NCI-H187 (cell line): ENCODE results near the gene CEP135.
"Not testable (repeated sequence)": the region's sequence is repeated elsewhere in the genome, so short reads cannot be mapped to it uniquely, and the experiment has no call there.

ENCODE experiments used
- DNase-seq, 2 experiments: peaks; one replicate each; lab custom pipeline; 2025; lab: John Stamatoyannopoulos, UW

The CEP135 gene

DNA sequence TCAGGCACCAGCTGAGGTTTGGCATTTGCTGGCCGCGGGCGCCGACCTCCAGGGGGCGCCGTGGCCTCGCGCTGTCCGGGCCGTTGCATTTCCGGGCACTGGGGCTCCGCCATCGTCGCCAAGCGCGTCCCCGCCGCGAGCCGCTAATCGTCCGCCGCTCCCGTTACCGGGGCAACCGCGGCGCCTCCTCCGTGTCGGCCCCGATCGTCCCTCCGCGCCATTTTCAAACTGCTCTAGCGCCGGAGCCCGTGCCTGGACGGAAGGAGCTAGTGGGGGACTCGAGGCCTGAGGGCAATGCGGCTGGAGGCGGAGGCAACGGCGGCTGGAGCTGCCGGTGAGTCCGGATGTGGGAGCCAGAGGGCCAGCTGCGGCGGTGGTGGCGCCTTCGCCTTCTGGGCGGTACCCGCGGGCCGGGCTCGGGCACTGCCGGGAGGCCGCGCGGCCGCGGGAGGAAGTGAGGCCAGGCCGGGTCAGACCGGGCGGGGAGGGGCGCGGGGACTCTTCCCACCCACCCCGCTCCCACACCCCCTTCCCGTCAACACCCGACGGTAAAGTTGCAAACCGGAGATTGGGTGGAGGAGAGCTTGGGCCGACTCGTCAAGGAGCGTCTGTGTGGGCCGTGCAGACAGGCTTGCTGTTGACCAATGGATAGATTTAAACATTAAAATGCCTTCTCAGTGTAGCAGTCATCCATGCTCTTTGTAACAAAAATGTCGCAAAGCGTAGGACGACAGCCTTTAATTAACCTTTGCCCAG is at the start of gene CEP135:
Gene CEP135, plus strand, starts transcription at position 220 of the 756 bp plus-strand sequence. CDS start 3,186 bp downstream, outside the sequence.
- DNase-seq, result peak; percentile 94 to 97

GRCh38 chr4:55902677-55903076 is 46.1 kb upstream of the CEP135 start:
- DNase-seq, result no peak

DNA sequence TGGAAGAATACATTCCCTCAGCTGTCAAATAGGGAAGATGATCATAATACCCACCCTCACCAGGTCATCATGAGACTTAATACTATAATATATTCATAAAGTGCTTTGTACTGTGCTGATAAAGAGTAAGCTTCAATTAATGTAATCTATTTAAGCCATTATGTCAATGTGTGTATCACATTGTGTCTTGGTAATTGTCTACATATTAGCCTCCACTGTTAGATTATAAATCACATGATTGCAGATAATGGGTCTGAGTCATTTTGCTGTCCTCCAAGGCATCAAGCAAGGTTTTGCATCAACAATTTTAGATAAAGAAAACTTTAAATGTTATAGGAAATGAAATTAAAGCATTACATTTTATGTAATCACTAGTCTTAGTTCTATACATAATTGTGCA is 45.2 kb upstream of the CEP135 start:
- no peak for DNase-seq

GRCh38 chr4:55904576-55904975 is 44.2 kb upstream of the CEP135 start:
- DNase-seq, result no peak

DNA sequence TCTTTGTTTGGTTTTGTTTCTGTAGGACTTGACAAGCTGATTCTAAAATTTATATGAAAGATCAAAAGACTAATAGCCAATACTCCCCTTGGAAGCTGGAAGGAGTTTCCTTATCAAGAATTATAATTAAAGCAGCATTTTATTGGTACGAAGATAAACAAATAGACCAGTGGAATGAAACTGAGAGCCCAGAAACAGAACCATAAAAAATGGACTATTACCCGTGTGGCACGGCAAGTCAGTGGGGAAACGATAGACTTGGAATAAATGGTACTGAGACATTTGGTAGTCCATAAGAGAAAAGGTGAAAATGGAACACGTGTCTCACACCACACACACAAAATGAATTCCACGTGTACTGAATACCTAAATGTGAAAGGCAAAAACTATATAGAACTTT is 42.4 kb upstream of the CEP135 start:
- no peak for DNase-seq

GRCh38 chr4:55906989-55907388 is 41.8 kb upstream of the CEP135 start:
- DNase-seq, result no peak

DNA sequence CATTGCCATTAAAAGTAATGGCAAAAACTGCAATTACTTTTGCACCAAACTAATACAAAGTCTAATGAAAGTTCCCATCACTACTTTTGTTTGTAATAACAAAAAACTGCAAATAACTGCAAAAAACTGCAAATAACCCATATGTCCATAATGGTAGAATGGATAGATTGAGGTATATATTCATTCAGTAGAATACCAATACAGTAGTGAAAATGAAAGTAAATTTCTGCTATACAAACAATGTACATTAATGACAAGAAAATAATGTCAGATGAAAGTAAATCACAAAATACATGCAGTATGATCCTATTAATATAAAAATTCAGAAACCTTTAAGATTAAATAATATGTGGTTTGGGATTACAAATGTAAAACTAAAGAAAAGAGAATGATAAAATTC is 41.3 kb upstream of the CEP135 start:
- DNase-seq, result no peak

DNA sequence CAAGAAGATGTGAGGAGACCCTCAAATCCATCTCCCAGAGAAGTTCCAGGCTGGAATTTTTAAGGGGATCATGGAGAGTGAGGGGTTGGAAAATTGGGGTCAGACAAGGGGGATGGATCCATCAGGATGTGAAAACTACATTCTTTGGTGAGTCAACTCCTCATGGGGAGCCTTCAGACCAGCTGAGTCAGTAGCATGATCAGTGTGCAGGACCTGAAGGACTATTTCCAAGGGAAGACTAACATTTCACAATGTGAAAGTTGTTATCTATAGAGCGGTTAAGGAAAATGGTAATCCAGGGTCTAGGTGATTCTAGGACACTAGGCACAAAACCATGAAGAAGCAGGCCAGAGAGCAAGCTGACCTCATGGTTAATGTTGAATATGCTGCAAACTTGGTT is 38.6 kb upstream of the CEP135 start:
- DNase-seq, result no peak

- DNase-seq, result no peak
These were observed 36.5 kb upstream of the CEP135 start for GRCh38 chr4:55912249-55912648.

- no peak for DNase-seq
These were observed 28.2 kb upstream of the CEP135 start for GRCh38 chr4:55920571-55920970.

DNA sequence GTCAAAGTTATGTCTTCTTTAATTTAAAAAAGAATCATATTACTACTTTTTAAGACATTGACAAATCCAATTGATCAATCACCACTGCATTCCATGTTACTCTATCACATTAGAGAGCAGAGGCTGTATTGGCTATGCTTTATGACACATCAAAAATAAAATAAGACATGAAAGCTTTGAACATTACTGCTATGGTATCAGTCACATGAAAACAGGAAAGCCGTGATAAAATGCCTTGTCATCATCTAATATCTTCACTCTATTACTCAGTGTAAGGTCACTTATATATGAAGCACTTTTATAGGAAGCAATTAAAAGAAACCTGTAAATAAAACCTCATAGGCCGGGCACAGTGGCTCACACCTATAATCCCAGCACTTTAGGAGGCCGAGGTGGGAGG is 27.7 kb upstream of the CEP135 start:
- DNase-seq, result no peak

GRCh38 chr4:55925241-55925640 is 23.5 kb upstream of the CEP135 start:
- DNase-seq, result no peak

DNA sequence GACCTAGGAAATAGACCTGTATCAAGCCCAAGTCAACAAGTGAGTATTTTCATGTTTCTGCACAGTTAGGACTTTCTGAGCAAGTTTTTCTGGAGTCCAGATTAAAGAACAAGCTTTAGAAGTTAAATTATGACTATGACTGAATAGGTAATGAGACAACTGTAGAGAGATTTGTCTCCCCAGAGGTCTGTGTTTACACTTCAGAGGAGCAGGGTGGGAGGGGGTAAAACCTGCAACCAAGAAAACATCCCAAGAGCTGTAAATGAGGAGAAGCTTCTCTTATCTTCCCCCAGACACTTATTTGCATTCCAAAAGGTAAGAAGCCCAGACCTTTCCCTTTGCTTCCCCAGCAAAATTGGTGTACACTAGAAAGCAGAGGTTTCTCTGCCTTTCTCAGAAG is 22.1 kb upstream of the CEP135 start:
- DNase-seq, result no peak

DNA sequence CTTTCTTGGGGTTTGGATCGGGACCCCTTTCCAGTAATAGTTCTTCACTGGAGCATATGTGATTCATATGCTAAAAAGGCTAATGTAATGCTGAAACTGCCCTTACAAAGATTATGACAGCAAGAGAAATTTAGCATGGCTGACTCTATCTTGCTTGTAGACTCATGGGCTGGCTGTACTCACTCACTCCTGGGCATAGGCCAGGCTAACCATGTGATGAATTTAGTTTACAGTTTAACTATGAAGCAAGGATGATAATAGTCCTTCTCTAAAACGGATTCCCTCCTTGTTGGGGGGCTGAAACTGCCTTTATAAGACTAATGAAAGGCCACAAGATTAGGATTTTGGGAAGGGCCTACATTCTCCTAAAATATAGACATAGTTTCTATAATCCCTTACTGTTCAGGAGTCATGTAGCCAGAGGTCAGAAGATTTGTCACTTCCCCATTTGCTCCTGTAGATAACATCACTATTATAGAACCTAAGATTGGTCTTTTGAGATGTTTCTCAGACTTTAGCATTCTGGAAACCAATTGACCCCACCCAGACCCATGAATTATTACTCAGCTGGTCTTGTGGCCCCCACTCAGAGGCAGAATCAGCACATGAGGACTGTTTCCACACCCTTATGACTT is 20.8 kb upstream of the CEP135 start:
- no peak for DNase-seq

DNA sequence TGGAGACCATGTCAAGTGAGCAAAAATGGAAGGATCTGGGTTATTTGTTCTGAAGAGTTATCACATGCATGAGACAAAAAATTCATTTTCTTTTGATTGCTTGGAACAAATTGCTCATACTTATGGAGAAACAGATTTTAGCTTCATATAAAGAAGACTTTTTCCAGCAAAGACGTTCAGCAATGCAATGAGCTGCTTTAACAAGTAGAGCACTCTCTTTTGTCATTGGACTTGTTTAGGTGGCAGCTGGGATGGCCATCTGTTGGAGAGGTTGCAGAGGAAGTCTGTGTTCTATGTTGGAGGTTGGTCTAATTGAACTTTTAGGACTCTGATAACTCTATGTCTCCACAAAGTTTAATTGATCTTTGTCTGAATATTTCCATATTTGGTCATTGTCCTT is 19.9 kb upstream of the CEP135 start:
- no peak for DNase-seq

GRCh38 chr4:55931043-55931442 is 17.7 kb upstream of the CEP135 start:
- DNase-seq, result no peak

DNA sequence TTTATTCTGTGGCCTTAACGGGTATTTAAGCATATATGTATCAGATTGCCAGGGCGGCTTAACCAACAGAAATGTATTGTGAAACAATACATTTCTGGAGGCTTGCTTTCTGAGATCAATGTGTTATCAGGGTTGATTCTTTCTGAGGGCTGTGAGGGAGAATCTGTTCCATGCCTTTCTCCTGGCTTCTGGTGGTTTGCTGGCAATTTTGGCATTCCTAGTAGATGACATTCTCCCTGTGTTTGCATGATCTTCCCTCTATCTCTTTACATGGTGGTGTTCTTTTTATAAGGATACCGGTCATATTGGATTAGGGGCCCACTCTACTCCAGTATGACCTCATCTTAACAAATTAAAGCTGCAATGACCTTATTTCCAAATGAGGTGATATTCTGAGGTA is 16.9 kb upstream of the CEP135 start:
- DNase-seq, result no peak

DNA sequence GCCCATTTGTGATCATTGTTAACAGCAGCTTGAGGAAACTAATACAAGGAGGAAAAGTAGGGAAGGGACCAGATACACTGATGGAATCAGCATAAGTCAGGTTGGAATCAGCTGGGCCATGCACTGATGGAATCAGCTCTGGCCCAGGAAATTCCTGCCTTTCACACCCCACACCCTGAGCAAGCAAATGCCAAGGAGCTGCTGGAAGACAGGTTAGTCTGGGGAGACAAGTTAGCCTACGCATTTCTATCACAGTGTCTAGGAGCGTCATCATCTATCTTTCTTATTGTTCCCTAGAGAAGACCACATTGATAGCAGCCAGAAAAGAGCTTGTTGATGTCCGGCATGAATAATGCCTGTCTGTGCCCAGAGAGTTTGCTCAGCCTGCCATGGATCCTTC is 16.2 kb upstream of the CEP135 start:
- DNase-seq, result no peak

DNA sequence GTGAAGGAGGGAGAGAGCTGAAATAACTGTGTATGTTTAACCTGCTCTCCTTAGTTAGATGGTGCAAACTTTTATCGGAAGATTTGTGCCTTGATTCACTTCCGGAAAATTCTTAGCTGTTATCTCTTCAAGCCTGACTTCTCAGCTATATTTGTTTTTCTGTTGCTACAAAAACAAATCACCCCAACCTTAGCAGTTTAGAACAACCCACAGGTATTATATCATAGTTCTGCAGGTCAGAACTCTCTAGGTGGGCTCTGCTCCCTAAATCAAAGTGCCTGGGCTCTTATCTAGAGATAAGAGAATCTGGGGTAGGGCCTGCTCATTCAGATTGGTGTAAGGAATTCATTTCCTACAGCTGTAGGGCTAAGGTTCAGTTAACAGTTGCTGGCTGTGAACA is 15.1 kb upstream of the CEP135 start:
- no peak for DNase-seq

- DNase-seq, result not testable (repeated sequence)
These were observed 12.8 kb upstream of the CEP135 start for GRCh38 chr4:55935907-55936306.

- DNase-seq, result no peak
These were observed 10.3 kb upstream of the CEP135 start for GRCh38 chr4:55938481-55938880.

GRCh38 chr4:55939421-55939820 is 9.3 kb upstream of the CEP135 start:
- DNase-seq, result no peak

GRCh38 chr4:55941881-55942396 is 6.8 kb upstream of the CEP135 start:
- no peak for DNase-seq
